ENCODE results near the gene TBL1X.
"Not testable (repeated sequence)": the region's sequence is repeated elsewhere in the genome, so short reads cannot be mapped to it uniquely, and the experiment has no call there.

Gene TBL1X

DNA sequence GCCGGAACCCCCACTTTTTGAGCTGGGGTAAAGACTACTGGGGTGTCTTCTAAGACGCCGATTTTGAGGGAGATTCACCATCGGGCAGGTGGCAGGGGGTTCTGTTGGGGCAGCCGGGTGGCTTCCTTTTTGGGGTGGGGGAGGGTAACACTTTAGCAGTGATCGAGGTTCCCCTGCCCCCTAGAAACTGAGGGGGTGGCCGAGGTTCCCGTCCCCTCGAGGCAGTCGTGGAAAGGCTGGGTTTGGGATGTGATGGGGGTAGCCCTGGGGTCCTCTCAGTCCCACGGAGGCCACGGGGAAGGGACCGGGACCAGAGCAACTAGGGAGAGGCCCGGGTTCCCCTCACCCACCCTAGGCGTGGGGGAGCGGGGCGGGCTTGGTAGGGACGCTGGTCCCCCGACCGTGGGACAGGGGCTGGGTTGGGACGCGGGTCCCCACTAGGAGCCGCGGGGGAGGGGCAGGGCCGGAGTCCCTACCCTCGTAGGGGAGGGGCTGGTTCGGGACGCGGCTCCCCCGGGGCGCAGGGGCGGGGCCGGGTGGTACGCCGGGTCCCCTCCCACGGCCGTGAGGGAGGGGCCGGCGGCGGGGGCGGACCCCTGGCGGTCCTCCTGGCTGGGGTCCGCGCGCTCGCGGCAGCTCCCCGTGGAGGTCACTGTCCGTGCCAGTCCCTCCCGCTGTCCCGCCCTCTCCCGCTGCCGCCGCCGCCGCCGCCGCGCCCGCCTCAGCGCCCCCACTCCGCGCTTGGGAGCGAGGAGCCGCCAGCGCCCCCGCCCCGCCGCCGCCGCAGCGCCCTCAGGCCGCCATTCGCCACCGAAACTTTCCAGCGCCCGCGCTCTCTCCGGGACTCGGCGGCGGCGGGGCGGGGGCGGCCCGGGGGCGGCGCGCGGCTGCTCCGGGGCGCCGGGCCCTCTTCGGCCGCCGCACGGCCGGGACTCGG is at the start of gene TBL1X:
Gene TBL1X, plus strand, starts transcription at position 624 of the 937 bp plus-strand sequence. CDS start 188,529 bp downstream, outside the sequence.
- DNase-seq: no peak

DNA sequence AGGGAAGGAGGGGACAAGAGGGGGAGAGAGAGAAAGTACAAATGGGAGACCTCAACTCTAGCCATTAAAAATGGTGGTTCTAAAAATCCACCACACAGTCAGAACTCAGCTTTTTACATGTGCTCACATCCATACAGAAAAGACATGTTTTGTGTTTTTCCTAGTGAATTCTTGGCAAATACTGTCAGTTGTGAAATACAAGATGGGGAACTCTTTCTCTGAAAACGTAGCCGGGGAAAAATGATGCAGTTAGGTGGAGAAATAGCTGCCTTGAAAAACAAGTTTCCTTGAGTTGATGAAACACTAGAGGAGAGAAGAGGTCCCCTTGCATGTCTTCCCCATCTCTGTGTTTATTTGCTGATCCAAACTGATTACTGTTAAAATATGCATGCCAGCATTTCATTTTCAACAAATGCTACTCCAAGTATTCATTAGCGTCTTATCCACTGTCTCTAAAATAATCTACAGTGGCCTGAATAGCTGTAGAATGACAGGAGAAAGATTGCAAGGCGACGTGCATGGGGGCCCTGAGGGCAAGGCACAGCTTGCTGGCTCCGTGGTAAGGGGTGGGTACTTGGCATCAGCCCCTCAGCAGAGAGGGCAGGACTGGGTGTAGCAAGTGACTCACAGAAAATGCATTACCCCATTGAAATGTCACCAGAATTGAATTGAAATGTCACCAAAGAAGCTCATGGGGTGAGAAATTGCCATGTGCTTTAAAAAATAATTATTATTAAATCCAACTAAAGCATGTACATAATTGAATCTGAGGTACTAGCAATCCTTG is 48.1 kb upstream of the TBL1X start:
- DNase-seq: no peak

DNA sequence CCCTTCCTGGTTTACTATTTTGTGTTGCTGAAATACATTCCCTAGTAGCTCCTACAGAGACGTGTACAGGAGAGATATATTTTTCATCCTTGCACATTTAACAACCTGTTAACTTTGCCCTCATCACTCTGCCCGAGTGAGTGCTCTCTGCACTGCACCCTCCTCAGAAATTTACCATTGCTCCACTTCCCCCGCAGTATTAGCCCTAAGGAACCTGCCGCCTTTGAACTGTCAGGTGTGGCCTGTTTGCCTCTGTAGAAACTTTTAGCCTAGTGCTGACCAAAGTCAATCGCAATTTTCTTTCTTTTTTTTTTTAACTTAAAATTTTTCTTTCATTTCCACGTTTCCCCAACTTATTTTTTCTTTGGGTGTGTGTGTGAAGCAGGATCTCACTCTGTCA is 46.6 kb upstream of the TBL1X start:
- DNase-seq: no peak

DNA sequence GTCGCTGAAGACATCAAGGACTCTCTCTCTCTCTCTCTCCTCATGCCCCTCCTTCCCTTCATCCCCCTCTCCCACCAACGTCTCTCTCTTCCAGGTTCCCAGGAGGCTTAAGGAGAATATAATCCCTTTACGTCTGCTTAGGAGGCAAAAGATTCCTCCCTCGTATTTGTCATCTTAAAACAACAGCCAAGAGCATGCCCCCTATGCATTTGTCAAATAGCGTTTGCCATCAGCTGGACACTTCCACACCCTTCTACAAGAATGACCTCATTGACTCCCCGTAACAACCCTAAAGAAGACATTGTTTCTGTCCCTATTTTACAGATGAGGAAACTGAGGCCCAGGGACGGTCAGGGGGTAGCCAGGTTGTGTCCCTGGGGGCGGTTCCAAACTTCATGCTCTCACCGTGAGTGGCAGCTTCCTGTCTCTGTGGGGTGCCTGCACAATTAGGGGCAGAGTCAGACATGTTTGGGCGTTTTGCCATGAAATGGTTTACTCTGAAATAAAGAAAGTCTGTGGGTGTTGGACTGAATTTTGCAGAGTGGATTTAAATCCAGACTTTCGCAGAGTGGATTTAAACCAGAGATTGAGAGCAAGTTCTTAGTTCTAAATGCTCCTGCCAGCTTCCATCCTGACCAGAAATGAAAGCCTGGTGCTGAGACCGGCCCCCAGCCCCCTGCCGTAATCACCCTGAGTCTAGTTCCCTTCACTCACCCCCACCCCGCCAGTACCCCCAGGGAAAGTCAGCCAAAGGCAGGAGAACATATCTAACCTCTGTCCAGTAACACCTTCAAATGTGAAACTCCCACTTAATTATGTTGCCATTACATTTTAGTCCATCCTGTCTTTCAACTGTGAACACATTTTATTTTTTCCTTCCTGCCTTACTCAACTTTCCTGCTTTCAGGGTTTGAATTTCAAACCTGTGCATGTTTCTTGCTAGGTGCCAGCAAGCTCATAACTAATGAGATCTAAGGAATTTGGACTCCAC is 44.3 kb upstream of the TBL1X start:
- no peak for DNase-seq

DNA sequence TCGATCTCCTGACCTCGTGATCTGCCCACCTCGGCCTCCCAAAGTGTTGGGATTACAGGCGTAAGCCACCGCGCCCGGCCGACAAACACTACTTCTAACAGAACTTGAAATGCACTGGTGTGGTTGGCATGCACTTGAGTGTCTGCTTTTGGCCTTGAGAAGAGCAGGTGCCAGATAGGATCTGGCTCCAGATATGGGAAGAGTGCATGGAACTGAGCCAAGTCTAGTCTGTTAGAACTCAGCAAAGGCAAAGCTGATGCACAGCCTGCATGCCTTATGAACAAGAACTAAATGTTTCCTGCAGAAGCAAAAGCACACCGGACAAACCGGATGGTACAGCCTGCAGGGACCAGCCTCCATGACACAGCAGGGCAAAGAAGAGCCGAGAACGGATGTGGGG is 35.1 kb upstream of the TBL1X start:
- peak; percentile 36 for DNase-seq

DNA sequence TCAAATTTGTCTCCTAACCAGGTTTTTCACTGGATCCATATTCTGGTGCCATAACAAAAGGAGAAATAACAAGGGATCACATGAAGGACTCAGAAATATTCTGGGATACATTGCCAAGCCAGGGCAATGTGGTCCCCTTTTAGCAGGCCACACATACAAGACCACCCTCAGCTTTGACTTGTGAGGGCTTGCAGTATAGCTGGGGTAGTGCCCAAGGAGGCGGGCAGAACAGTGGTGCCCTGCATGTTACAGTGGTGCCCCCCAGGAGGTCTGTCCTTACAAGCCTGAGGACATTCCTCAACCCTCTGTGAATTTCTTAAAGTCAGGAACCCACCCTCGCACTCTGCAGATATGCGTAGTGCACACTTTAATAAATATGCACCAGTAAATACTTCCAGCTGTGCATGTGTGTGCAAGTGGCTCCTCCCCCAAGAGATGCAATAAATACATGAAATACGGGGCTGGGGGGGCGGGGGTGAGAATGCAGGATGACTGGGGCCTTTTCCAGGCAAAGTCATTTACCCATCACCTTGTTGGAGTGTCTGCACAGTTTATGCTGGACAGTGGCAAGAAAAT is 34.4 kb upstream of the TBL1X start:
- no peak for DNase-seq

DNA sequence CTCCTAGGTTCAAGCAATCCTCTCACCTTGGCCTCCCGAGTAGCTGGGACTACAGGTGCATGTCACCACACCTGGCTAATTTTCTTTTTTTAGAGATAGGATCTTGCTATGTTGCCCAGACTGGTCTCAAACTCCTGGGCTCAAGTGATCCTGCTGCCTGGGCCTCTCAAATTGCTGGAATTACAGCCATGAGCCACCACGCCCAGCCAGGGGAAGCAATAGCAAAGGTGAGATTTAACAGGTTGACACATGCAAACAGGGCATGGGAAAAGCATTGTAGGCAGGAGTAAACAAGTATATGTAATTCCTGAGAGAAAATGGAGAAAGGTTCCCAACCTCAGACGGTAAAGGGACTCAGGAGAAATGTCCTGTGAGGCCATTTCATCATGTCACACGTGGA is 33.6 kb upstream of the TBL1X start:
- no peak for DNase-seq

DNA sequence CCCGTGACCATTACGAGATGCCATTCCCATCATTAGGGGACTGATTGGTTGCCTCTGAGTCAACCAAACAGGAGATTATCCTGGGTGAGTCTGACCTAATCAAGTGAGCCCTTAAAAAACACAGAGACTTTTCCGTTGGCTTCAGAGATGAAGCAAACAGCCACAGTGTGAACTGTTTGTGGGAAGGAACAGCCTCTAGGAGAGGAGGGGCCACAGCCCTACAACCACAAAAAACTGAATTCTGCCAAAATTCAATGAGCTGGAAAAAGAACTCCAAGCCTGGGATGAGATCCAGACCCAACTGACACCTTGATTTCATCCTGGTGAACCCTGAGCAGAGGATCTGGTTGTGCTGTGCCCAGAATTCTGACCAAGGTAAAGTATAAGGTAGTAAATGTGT is 31.3 kb upstream of the TBL1X start:
- no peak for DNase-seq

DNA sequence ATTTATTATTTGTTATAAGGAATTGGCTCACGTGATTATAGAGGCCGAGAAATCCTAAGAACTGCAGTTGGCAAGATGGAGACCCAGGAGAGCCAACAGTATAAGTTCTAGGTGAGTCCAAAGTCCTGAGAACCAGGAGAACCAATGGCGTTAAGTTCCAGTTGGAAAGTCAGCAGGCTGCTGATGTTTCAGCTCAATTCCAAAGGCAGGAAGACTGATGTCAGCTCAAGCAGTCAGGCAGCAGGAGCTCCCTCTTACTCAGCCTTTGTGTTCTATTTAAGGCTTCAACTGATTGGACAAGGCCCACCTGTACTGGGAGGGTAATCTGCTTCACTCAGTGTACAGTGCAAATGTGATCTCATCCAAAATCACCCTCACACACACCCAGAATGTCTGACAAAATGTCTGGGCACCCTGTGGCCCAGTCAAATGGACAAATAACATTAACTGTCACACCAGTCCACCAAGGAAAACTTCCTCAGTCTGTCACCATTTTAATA is 30.8 kb upstream of the TBL1X start:
- no peak for DNase-seq

DNA sequence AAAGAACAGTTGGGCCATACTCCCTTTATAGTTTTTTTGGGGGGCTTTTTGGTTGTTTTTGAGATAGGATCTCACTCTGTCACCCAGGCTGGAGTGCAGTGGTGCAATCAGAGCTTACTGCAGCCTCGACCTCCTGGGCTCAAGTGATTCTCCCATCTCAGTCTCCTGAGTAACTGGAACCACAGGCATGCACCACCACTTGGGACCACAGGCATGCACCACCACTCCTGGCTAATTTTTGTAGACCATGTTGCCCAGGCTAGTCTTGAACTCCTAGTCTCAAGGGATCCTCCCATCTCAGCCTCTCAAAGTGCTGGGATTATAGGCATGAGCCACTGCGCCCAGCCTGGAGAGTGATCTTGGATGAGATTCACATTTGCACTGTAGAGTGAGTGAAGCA is 29.8 kb upstream of the TBL1X start:
- not testable (repeated sequence) for DNase-seq

DNA sequence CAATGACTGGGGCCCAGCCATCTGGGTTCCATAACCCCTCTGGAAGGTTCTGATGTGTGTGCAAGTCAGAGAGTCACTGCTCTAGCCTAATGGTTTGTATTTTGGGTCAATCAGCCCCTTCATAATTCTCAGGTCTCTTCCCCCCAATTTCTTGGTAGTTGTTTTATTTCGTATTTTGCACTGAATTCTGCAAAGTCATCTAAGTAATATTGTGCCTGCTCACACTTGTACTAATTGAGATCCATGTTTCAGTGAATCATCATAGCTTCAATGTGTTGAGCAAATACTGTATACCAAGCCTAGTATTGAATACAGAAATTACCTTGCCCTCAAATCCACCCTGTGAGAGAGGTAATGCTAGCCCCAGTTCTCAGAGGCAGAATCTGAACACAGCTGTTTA is 28.0 kb upstream of the TBL1X start:
- no peak for DNase-seq

DNA sequence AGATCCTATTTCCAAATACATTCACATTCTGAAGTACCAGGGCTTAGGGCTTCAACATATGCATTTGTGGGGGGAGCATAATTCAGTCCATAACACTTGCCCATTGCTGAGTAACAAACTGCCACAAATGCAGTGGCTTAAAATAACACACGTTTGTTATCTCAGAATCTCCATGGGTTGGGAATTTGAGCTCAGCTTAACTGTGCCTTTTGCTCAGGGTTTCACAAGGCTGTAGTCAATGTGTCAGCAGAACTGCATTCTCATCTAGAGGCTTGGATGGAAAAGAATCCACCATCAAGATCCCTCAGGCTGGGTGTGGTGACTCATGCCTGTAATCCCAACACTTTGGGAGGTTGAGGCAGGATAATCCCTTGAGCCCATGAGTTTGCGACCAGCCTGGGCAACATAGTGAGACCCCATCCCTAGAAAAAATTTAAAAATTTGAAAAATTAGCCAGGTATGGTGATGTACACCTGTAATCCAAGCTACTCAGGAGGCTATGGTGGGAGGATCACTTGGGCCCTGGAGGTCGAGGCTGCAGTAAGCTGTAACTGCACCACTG is 25.8 kb upstream of the TBL1X start:
- DNase-seq: no peak

DNA sequence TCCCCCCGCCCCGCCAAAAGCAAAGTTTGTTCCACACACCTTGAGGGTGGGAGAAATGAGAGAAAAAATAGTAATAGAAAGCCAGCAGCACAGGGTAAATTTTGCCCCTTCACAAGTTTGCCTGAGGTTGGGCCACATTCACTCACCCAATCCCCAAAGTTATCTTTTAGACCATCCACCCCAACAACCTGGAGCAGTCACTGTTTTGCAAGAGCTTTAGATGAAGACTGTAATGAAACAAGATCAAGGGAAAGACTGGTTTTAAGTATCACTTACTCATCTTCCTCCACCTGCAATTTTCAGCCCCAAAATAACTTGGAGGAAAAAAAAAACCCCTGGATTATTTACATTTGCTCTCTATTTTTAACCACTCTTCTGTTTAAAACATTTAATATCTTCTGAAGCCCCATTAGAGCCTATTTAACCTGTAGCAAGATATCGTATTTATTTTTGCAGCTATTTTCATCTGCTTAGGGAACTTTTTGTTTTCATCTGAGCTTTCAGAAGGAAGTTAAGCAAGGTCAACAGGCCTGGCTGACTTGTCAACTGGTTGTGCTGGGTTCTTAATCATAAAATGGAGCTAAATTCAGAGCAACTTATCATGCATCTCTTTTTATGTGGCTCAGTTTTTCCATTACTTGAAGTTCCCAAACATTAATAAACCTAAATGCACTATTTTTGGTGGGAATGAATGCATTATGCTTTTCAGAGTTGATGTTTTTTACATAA is 24.6 kb upstream of the TBL1X start:
- DNase-seq: no peak

DNA sequence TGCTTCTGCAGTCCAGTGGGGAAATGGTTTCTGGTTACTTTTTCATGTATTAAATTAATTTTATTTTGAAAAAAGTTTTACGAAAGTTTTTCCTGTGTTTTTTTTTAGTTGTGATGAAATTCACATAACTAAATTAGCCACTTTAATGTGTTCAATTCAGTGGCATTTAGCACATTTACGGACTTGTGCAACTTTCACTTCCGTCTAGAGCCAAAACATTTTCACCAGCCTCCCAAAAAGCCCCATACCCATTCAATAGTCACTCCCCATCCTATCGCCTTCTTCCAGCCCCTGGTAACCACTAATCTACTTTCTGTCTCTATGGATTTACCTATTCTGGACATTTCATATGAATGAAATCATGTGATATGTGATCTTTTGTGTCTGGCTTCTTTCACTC is 22.8 kb upstream of the TBL1X start:
- DNase-seq: no peak

DNA sequence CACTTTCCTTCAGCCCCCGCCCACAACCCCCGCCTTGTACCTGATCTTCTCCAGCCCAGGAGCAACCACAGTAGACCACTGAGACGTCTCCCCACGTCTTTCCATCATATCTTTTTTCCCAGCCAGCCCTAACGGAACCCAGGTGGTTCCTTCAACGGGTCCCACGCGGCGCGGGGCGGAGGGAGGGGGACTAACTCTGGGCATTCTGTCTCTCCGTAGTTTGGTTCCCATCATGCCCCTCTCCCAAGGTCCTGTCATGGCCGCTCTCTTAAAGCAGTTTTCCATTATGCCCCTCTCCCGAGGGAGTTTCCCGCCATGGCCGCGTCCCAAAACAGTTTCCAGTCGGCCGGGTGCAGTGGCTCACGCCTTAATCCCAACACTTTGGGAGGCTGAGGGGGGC is 21.5 kb upstream of the TBL1X start:
- no peak for DNase-seq

DNA sequence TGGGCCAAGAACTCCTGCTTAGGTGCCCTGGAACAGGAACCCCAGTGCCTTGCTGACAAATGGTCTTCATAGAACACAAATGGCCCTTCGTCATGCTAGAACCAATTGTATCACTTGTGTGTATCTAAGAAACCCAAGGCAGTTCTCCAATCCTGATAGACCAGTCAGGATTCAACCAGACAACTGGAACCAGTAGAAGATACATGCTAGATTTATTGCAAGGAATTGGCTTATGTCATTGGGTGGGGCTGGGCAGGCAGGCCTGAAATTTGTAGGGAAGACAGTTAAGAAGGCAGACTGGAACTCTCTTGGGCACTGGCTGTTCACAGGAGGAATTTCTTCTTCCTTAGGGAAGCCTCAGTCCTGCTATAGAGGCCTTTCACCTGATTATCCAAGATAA is 17.0 kb upstream of the TBL1X start:
- no peak for DNase-seq

DNA sequence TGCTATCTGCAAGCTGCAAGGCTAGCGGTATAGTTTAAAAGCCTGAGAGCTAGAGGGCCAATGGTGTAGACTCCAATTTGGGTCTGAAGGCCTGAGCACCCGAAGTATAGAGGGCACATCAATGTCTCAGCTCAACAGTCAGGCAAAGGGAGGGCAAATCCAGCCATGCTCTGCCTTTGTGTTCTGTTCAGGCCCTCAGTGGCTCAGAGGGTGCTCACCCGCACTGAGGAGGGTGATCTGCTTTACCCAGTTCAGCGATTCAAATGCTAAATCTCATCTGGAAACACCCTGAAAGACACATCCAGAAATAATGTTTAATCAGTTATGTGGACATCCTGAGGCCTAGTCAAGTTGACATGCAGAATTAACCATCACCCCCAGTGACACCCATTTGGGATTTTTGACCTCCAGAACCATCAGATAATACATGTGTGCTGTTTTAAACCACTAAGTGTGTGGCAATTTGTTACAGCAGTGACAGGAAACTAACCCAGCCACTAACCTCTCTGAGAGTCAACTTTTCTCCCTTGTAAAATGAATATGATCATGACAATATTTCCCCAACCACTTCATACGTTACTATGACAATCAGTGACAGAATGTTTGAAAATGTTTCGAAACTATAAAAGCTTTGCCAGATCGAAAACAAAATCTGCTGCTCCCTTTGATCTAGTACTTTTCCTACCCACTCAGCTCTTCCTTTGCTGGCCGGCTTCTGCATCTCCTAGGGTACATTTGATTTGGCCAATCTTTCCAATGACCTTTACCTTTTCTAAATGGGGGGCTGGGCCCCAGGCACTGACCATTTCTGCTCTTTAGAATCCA is 8.4 kb upstream of the TBL1X start:
- no peak for DNase-seq

DNA sequence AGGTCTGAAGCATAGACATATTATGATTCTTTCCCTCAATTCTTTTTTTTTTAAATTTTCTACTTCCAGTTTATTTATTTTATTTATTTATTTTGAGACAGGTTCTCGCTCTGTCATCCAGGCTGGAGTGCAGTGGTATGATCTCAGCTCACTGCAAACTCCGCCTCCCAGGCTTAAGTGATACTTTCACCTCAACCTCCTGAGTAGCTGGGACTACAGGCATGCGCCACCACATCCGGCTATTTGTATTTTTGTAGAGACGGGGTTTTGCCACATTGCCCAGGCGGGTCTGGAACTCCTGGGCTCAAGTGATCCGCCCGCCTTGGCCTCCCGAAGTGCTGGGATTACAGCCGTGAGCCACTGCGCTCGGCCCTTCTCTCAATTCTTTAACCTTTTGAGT is 6.8 kb upstream of the TBL1X start:
- not testable (repeated sequence) for DNase-seq

DNA sequence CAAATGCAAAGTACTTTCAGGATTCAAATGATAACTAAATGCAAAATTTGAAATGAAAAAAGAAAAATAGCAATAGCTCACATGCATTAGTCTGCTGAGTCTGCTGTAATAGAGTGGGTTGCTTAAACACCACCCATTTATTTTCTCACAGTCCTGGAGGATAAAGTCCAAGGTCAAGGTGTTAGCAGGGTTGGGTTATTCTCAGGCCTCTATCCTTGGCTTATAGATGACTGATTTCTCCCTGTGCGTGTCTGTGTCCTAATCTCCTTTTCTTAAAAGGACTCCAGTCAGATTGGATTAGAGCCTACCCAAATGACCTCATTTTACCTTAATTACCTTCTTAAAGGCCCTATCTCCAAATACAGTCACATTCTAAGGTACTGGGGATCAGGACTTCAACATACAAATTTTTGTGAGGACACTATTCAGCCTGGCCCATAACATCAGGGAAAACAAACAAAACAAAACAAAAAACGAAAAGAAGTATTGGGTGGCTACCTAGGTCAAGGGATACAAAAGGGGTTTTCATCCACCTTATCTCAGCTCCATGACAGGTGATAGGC is 6.3 kb upstream of the TBL1X start:
- no peak for DNase-seq

DNA sequence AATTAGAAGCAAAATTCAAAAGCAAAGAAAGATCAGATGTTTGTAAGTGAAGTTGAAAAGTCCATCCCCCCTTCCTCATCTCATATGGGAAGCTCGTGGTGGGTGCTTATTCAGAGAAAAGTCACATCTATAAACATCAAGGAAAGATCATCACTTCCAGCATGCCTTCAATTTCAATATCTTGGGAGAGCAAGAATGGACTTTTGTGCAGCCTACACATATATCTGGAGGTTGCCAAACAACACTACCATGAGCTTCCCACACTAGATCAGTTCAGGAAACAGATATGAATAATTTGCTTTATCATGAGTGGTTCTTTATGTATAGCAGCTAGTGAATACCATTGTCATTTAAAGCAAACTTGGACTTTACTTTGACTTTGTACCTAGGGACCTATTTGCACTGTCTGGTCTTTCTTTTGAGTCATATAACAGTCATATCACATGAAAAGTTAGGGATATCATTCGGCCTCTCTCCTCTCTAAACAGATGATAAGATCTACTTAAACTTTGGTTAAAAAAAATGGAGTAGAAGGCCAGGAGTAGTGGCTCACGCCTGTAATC is 5.6 kb upstream of the TBL1X start:
- DNase-seq: no peak
